Aorta (tissue), 5 donors: ENCODE results near the gene DEPP1. TPM values are rescaled to one million over a fixed set of nuclear protein-coding genes. Genes with fewer than 3 reads are reported as not detected.

Source experiments
- ATAC-seq: fragments of 200-7000 bp; cut with Tn5 transposase; one replicate; pipeline ENCODE4 v1.9.1; 2022; ENCODE audit warnings: moderate library complexity; ENCODE audit not compliant: low FRiP score
- DNase-seq, 2 donors: peaks; one replicate each; pipeline ENCODE4 v3.0.0-alpha.2; 2020
- H3K27ac ChIP-seq, 2 donors: one replicate each; pipeline ENCODE4 v1.5.1; 2013; ENCODE audit warnings: low read length in 2 of 2, mild to moderate bottlenecking in 2 of 2, moderate library complexity in 2 of 2, control low read depth in 1 of 2, inconsistent platforms in 1 of 2, low read depth in 1 of 2
- H3K27me3 ChIP-seq, 2 donors: one replicate each; pipeline ENCODE4 v1.6.1; 2013; ENCODE audit warnings: control low read depth in 1 of 2, low read length in 1 of 2, mild to moderate bottlenecking in 1 of 2, moderate library complexity in 1 of 2; ENCODE audit not compliant: insufficient read depth in 2 of 2, control insufficient read depth in 1 of 2
- H3K36me3 ChIP-seq, 2 donors: one replicate each; pipeline ENCODE4 v1.6.1; 2013; ENCODE audit warnings: control low read depth in 1 of 2, low read length in 1 of 2, mild to moderate bottlenecking in 1 of 2; ENCODE audit not compliant: insufficient read depth in 2 of 2, control insufficient read depth in 1 of 2
- H3K4me1 ChIP-seq, 2 donors: one replicate each; pipeline ENCODE4 v1.6.1; 2013; ENCODE audit warnings: low read length in 2 of 2, control low read depth in 1 of 2, mild to moderate bottlenecking in 1 of 2, moderate library complexity in 1 of 2; ENCODE audit not compliant: insufficient read depth in 2 of 2, control insufficient read depth in 1 of 2
- H3K4me3 ChIP-seq, 2 donors: one replicate each; pipeline ENCODE4 v1.5.1; 2013; ENCODE audit warnings: low read length in 2 of 2, control low read depth in 1 of 2, mild to moderate bottlenecking in 1 of 2
- H3K9me3 ChIP-seq: one replicate; pipeline ENCODE4 v1.6.1; 2013; ENCODE audit warnings: mild to moderate bottlenecking, low read length; ENCODE audit not compliant: control insufficient read depth
- WGBS, 2 donors: extraction: QIAGEN DNeasy Blood & Tissue Kit; methylation state at CpG; one replicate each; pipeline ENCODE4 v1.1.7; 2013; 5-methylcytosine and 5-hydroxymethylcytosine counted together
- intact Hi-C, 2 donors: fragments of 100-400 bp; cut with DNase I; formaldehyde crosslinking; loops; one replicate each; pipeline versions ENCODE4 v1.14.2 to v1.15.0; 2022
- polyA plus RNA-seq, 2 donors: library from polyadenylated mRNA; stranded (reverse); fragments of 200-250 nt; gene quantifications; one replicate each; pipeline ENCODE4 v1.2.3, GENCODE V29; 2013
- total RNA-seq, 2 donors: library from RNA; stranded (reverse); fragmentation: NEBNext Ultra II Directional; extraction: Animal tissue kit (Norgen Biotek cat#: 25700); gene quantifications; one replicate each; pipeline ENCODE4 v1.2.1, GENCODE V29; 2021
- donor health status: healthy with polysubstance abuse.
- donor health status: Bipolar disorder and iron deficiency.
- donor health status: DM: no; HTN: no; CAD: no.
- donor health status: DM: no; HTN: no; CAD: no.
- donor health status: DM: yes; HTN: yes; CAD: no.

DEPP1 gene
- total and polyA plus RNA-seq, 4 donors = 55.2 to 492 (median 169) TPM

- intact Hi-C loops = no loop called here
- Histone ChIP-seq H3K36me3 (no peaks in the 10 kb centered on the region), H3K27me3 (no peaks in the 10 kb centered on the region), H3K4me1 (peaks cover 0 to 3% of the 10 kb centered on the region in 2 donors), H3K27ac (no peak overlapping the region), H3K4me3 (no peak overlapping the region), H3K9me3 (no peaks in the 10 kb centered on the region)
- ATAC-seq = no peak
- DNase-seq = no peak
- WGBS, 2 donors = 83 to 91% methylated on average over 4 of the region's 4 CpGs
These were observed 47.5 kb downstream of the DEPP1 start for GRCh38 chr10:44930904-44931620.

GRCh38 chr10:44929356-44930255 lies 49.0 kb downstream of the DEPP1 start:
- ATAC-seq (no peak), DNase-seq (no peak)
- Histone ChIP-seq H3K4me1 (no peaks in the 10 kb centered on the region), H3K27me3 (no peaks in the 10 kb centered on the region), H3K36me3 (no peaks in the 10 kb centered on the region), H3K9me3 (no peaks in the 10 kb centered on the region), H3K4me3 (no peak overlapping the region), H3K27ac (no peak overlapping the region)
- intact Hi-C loops = no loop called here
- 82 to 94% methylated on average over 7 to 8 of the region's 8 CpGs for WGBS, 2 donors

DNA sequence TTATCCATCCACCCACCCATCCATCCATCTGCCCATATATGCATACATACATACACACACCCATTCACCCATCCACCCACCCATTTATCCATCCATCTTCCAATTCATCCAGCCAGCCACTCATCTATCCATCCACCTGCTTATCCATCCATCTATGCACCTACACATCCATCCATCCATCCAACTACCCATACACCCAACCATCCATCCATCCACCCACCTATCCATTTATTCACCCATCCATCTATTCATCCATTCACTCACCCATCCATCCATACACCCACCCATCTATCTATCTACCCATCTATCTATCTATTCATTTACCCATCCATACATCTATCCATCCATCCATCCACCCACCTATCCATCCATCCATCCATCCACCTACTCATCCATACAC lies 50.1 kb downstream of the DEPP1 start:
- H3K4me3 ChIP-seq = no peak overlapping the region
- no peak for DNase-seq
- H3K27me3 ChIP-seq = no peaks in the 10 kb centered on the region
- no peaks in the 10 kb centered on the region for H3K4me1 ChIP-seq
- ATAC-seq = no peak
- H3K27ac ChIP-seq = no peak overlapping the region
- no peaks in the 10 kb centered on the region for H3K36me3 ChIP-seq
- H3K9me3 ChIP-seq = no peaks in the 10 kb centered on the region
- intact Hi-C loops = no loop called here

DNA sequence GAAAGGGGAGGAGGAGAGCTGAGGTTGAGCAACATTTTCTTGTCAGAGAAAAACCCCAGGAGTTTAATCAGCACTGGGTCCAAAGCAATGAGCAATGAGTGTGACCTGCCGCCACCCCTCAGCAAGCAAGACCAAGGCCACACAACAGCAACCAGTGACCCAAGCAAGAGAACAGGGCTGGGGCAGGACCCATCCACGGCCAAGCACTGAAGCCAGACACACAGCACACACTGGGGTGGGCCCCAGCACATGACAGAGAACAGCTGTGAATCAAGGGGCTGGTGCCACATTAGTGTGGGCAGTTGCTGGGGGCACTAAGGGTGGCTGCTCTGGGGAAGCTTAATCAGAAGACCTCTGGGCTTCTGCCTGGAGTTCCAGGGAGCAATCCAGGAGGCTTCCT lies 51.3 kb downstream of the DEPP1 start:
- ATAC-seq = peak; percentile 33
- 85 to 86% methylated on average over 2 of the region's 2 CpGs for WGBS, 2 donors
- H3K4me1 ChIP-seq = no peaks in the 10 kb centered on the region
- intact Hi-C loops = no loop called here
- no peak overlapping the region for H3K4me3 ChIP-seq
- H3K36me3 ChIP-seq = no peaks in the 10 kb centered on the region
- DNase-seq = no peak
- no peaks in the 10 kb centered on the region for H3K9me3 ChIP-seq
- H3K27ac ChIP-seq = no peak overlapping the region
- no peaks in the 10 kb centered on the region for H3K27me3 ChIP-seq

- H3K27ac ChIP-seq = no peak overlapping the region
- no peaks in the 10 kb centered on the region for H3K27me3 ChIP-seq
- DNase-seq = no peak
- no peak overlapping the region for H3K4me3 ChIP-seq
- no peaks in the 10 kb centered on the region for H3K4me1 ChIP-seq
- ATAC-seq = no peak
- no peaks in the 10 kb centered on the region for H3K9me3 ChIP-seq
- H3K36me3 ChIP-seq = no peaks in the 10 kb centered on the region
- WGBS, 2 donors = 81 to 83% methylated on average over 10 of the region's 10 CpGs
- intact Hi-C loops = no loop called here
These were observed 51.8 kb downstream of the DEPP1 start for GRCh38 chr10:44926751-44927351.

Other genes with a start within 250 kb of the DEPP1 start
- not detected for gene TMEM72, start 67.5 kb downstream of the DEPP1 start, total RNA-seq
- not detected for gene TMEM72, start 67.5 kb downstream of the DEPP1 start, polyA plus RNA-seq
- 10 to 100 TPM; 26.7 to 82.1 TPM for gene RASSF4, start 19.0 kb downstream of the DEPP1 start, total RNA-seq
- 10 to 100 TPM; 13.5 to 32.0 TPM for gene RASSF4, start 19.0 kb downstream of the DEPP1 start, polyA plus RNA-seq
- gene ZNF22, start 22.1 kb upstream of the DEPP1 start, total RNA-seq = 10 to 100 TPM; 19.6 to 20.9 TPM
- 10 to 100 TPM; 12.4 to 20.3 TPM for gene ZNF22, start 22.1 kb upstream of the DEPP1 start, polyA plus RNA-seq